ENCODE results near the gene UBA5.

The UBA5 gene

DNA sequence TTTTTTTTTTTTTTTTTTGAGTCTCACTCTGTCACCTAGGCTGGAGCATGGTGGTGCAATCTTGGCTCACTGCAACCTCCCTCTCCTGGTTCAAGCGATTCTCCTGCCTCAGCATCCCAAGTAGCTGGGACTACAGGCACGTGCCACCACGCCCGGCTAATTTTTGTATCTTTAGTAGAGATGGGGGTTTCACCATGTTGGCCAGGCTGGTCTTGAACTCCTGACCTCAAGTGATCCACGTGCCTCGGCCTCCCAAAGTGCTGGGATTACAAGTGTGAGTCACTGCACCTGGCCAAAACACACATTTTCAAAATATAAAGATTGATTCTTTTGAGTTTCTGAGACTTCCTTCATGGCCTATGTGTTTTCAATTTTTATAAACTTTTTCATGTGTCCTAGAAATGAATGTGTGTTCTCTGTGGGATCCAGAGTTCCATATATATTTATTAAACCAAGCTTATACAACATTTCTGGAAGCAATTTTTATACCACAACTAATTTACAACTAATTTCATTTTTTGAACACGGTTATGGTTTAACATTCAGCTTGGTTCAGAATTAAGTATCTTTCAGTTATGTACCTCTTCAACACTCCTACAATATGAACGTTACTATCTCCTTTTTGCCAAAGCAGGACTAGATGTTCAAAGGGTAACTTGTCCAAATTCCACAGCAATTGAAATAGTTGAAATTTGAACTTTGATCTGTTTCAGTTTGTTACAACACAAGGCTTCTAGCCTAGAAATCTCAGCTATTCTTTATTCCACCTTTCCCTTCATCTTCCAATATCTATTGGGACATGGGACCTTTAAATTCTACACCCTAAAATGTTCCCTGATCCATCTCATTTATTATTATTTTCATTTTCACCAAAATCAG, 2.0 kb upstream of the UBA5 start:
- no peak overlapping the region for H3K4me3 ChIP-seq (ENCODE audit: low read depth, low read length)

GRCh38 chr3:132659000-132659364, 1.1 kb upstream of the UBA5 start:
- TF ChIP-seq MAX (IDR thresholded peaks at IDR 0.05; ENCODE audit: low read depth, low read length) (no peak), POLR2A (IDR thresholded peaks at IDR 0.05; ENCODE audit: extremely low read depth, insufficient read length) (no peak), CTCF (IDR thresholded peaks at IDR 0.05; ENCODE audit: low read depth, low read length) (no peak), MYC (IDR thresholded peaks at IDR 0.05; ENCODE audit: low read depth, low read length) (no peak)
- peak; percentile 9 for DNase-seq (ENCODE audit: low read depth)
- peak overlapping the region; percentile 90 for H3K4me3 ChIP-seq (ENCODE audit: low read depth, low read length)

More for the DNA sequence above, 2.0 kb upstream of the UBA5 start:
- no peak for TF ChIP-seq MAX (IDR thresholded peaks at IDR 0.05; ENCODE audit: low read depth, low read length)
- no peak for TF ChIP-seq CTCF (IDR thresholded peaks at IDR 0.05; ENCODE audit: low read depth, low read length)
- no peak for TF ChIP-seq POLR2A (IDR thresholded peaks at IDR 0.05; ENCODE audit: extremely low read depth, insufficient read length)
- no peak for TF ChIP-seq MYC (IDR thresholded peaks at IDR 0.05; ENCODE audit: low read depth, low read length)
- DNase-seq (ENCODE audit: low read depth) = no peak

DNA sequence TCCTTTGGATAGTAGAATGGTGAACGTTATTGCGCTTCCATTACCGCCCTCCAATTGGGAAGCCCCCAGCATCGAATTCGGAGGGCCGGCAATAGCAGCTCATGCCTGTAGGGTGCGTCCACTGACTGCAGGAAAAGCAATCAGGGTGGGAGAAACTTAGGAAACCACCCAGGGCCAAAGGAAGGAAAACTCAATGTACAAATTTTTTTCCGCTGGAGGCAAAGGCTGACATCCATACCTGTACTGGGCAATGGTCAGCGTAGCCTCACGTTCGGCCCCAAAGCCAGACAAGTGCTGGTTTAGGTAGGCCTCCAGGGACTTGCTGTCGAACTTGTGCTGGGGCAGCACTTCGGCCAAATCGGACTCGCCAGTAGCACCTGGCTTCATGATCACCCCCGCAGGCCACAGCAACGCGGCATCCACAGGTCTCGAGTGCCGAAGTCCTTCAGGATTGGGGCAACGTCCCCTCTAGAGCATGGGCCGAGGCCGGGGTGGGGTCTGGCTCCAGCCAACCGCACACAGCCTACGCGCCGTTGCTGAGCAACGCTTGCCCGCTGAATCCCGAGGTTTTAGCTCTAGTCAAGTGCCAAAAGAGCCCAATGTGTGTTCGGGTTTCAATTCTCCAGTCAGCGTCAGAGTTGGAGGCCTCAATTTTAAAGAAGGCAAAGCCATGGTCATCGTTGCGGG, 621 bp upstream of the UBA5 start, which contains the start of gene ACAD11:
ACAD11 (minus strand) TSS at position 445 of the 687 bp plus-strand sequence; CDS start at position 387, 58 bp downstream.
- H3K4me3 ChIP-seq (ENCODE audit: low read depth, low read length) = peak within 1 kb of the TSS; percentile 90
- TF ChIP-seq MYC (IDR thresholded peaks at IDR 0.05; ENCODE audit: low read depth, low read length) (peak; percentile 22; the same call in 1 of the 2 replicates), CTCF (IDR thresholded peaks at IDR 0.05; ENCODE audit: low read depth, low read length) (peak; percentile 58), POLR2A (IDR thresholded peaks at IDR 0.05; ENCODE audit: extremely low read depth, insufficient read length) (no peak), MAX (IDR thresholded peaks at IDR 0.05; ENCODE audit: low read depth, low read length) (peak; percentile 49)
- DNase-seq (ENCODE audit: low read depth) = peak; percentile 69

GRCh38 chr3:132660811-132661070, 612 bp downstream of the UBA5 start:
- H3K4me3 ChIP-seq (ENCODE audit: low read depth, low read length) = peak overlapping the region; percentile 90
- TF ChIP-seq POLR2A (IDR thresholded peaks at IDR 0.05; ENCODE audit: extremely low read depth, insufficient read length) (no peak), CTCF (IDR thresholded peaks at IDR 0.05; ENCODE audit: low read depth, low read length) (no peak), MAX (IDR thresholded peaks at IDR 0.05; ENCODE audit: low read depth, low read length) (no peak), MYC (IDR thresholded peaks at IDR 0.05; ENCODE audit: low read depth, low read length) (no peak)
- no peak for DNase-seq (ENCODE audit: low read depth)

DNA sequence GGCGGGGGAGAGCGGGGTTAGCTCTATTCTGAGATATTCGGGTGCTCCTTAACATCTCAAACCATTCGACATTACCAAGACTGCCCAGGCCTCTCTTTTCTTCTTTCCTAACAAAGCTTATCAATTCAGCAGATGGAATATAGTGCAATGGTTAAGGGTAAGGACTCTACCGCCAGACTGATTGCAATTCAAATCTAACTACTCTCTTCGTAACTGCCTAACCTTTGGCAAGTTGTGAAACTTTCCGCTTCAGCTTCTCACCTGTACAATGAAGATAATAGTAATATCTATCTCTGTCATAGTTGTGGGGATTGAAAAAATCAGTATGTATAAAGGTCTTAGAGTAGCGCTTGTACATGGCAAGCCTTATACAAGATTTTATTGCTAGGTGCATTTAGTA, 972 bp downstream of the UBA5 start:
- H3K4me3 ChIP-seq (ENCODE audit: low read depth, low read length) = peak overlapping the region; percentile 90
- TF ChIP-seq MYC (IDR thresholded peaks at IDR 0.05; ENCODE audit: low read depth, low read length) (no peak), CTCF (IDR thresholded peaks at IDR 0.05; ENCODE audit: low read depth, low read length) (no peak)
- DNase-seq (ENCODE audit: low read depth) = no peak
